ENCODE results near the gene ABTB1.
A peak's percentile ranks its signal among the peaks of the same experiment; 100 is the strongest.
"Not testable (repeated sequence)": the region's sequence is repeated elsewhere in the genome, so short reads cannot be mapped to it uniquely, and the experiment has no call there.

Gene ABTB1

GRCh38 chr3:127671523-127672428, 976 bp upstream of the ABTB1 start:
- peak in 1 of 2 donors; percentile 24 for DNase-seq (ENCODE audit: low read depth in 2 of 2)

GRCh38 chr3:127673191-127674100, 694 bp downstream of the ABTB1 start:
- DNase-seq (ENCODE audit: low read depth in 2 of 2): peak in 1 of 2 donors; percentile 43

GRCh38 chr3:127674101-127674721, 1.5 kb downstream of the ABTB1 start:
- no peak for DNase-seq (ENCODE audit: low read depth in 2 of 2)

GRCh38 chr3:127674790-127675189, 2.0 kb downstream of the ABTB1 start:
- no peak for DNase-seq (ENCODE audit: low read depth in 2 of 2)

GRCh38 chr3:127675651-127676391, 3.1 kb downstream of the ABTB1 start:
- DNase-seq (ENCODE audit: low read depth in 2 of 2): no peak

- DNase-seq (ENCODE audit: low read depth in 2 of 2): no peak
Observed at GRCh38 chr3:127676456-127676855, 3.7 kb downstream of the ABTB1 start.

- DNase-seq (ENCODE audit: low read depth in 2 of 2): no peak
Observed at GRCh38 chr3:127676921-127677351, 4.2 kb downstream of the ABTB1 start.

GRCh38 chr3:127677541-127678314, 5.0 kb downstream of the ABTB1 start:
- DNase-seq (ENCODE audit: low read depth in 2 of 2): no peak

- DNase-seq (ENCODE audit: low read depth in 2 of 2): no peak
Observed at GRCh38 chr3:127678315-127678599, 5.5 kb downstream of the ABTB1 start.

- DNase-seq (ENCODE audit: low read depth in 2 of 2): no peak
Observed at GRCh38 chr3:127678611-127679533, 6.1 kb downstream of the ABTB1 start.

GRCh38 chr3:127679534-127680145, 6.9 kb downstream of the ABTB1 start:
- no peak for DNase-seq (ENCODE audit: low read depth in 2 of 2)

- no peak for DNase-seq (ENCODE audit: low read depth in 2 of 2)
Observed at GRCh38 chr3:127680146-127680661, 7.5 kb downstream of the ABTB1 start.

- DNase-seq (ENCODE audit: low read depth in 2 of 2): no peak
Observed at GRCh38 chr3:127680798-127681221, 8.1 kb downstream of the ABTB1 start.

GRCh38 chr3:127682175-127682554, 9.4 kb downstream of the ABTB1 start:
- not testable (repeated sequence) for DNase-seq (ENCODE audit: low read depth in 2 of 2)

GRCh38 chr3:127682561-127682960, 9.8 kb downstream of the ABTB1 start:
- no peak for DNase-seq (ENCODE audit: low read depth in 2 of 2)

- DNase-seq (ENCODE audit: low read depth in 2 of 2): no peak
Observed at GRCh38 chr3:127684871-127685707, 12.3 kb downstream of the ABTB1 start.

GRCh38 chr3:127685708-127686511, 13.2 kb downstream of the ABTB1 start:
- DNase-seq (ENCODE audit: low read depth in 2 of 2): no peak
